HepG2 (cell line): ENCODE data around the gene IPCEF1. TPM values are rescaled to one million over a fixed set of nuclear protein-coding genes. Genes with fewer than 3 reads are reported as not detected.

Experiments used
- ATAC-seq: fragments of 200-7000 bp; cut with Tn5 transposase; 3 replicates; pipeline ENCODE4 v1.9.1; 2020; ENCODE audit warnings: mild to moderate bottlenecking, moderate library complexity
- BruUV-seq: library from RNA; stranded (reverse); fragments of 400-500 nt; replicated peaks from 2 replicates; lab custom pipeline; 2021; lab: Mats Ljungman, UMichigan
- CTCF ChIA-PET: fragments of 300-600 bp; formaldehyde crosslinking; extraction: SDS; loops from one replicate; lab custom pipeline; 2021; ENCODE audit warnings: low total read pairs, inconsistent platforms, low intra/inter-chr PET ratio; lab: Yijun Ruan, JAX
- POLR2A ChIA-PET: fragments of 350-600 bp; sonication (Branson Sonifier 250); formaldehyde crosslinking; loops from one replicate; lab custom pipeline; 2020; ENCODE audit warnings: antibody characterized with exemption, inconsistent platforms; lab: Yijun Ruan, JAX
- DNase-seq: peaks from one replicate; pipeline ENCODE4 v3.0.0-alpha.2; 2015; ENCODE audit warnings: low spot score
- FAIRE-seq: peaks from 3 replicates; lab custom pipeline; 2011; peaks lifted over from hg19 to GRCh38; lab: Jason Lieb, UNC
- H2AFZ ChIP-seq: one replicate; pipeline ENCODE4 v1.6.1; 2011; ENCODE audit warnings: low read length, inconsistent platforms
- H3K27ac ChIP-seq: fragments of 300-600 bp; 3 replicates; pipeline ENCODE4 v1.8.0; 2011; ENCODE audit warnings: mixed run types, mild to moderate bottlenecking, mixed read lengths, low read length, inconsistent platforms; ENCODE audit not compliant: insufficient read depth; ENCODE audit errors: extremely low read length
- H3K27me3 ChIP-seq, 2 experiments: fragments of 200-600 bp in 1 of 2; 2 replicates in 1 of 2; 3 replicates in 1 of 2; pipeline versions ENCODE4 v1.6.0 to v1.8.0; 2011; ENCODE audit warnings: low read length in 2 of 2, mild to moderate bottlenecking in 2 of 2, moderate library complexity in 2 of 2, inconsistent platforms in 1 of 2; ENCODE audit not compliant: insufficient read depth in 2 of 2, control insufficient read depth in 1 of 2
- H3K36me3 ChIP-seq, 2 experiments: fragments of 200-600 bp in 1 of 2; replicated peaks in 1 of 2; 2 replicates in 1 of 2; 3 replicates in 1 of 2; pipeline versions ENCODE4 v1.5.1 to v1.8.0; 2011; ENCODE audit warnings: low read length in 2 of 2, inconsistent platforms in 1 of 2; ENCODE audit not compliant: insufficient read depth in 2 of 2, control insufficient read depth in 1 of 2
- H3K4me1 ChIP-seq: 2 replicates; pipeline ENCODE4 v1.5.1; 2012; ENCODE audit warnings: low read length, inconsistent platforms; ENCODE audit not compliant: insufficient read depth
- H3K4me2 ChIP-seq: 2 replicates; pipeline ENCODE4 v1.6.0; 2011; ENCODE audit warnings: low read depth, low read length, inconsistent platforms
- H3K4me3 ChIP-seq, 3 experiments: fragments of 200-600 bp in 1 of 3; sonication (generic), shearing (Covaris generic) in 1 of 3; replicated peaks in 1 of 3; 2 replicates each; pipeline ENCODE4 v1.5.1; 2011 to 2016; ENCODE audit warnings: low read length in 3 of 3, inconsistent platforms in 2 of 3, low read depth in 2 of 3, mild to moderate bottlenecking in 2 of 3, control low read depth in 1 of 3, mixed read lengths in 1 of 3; ENCODE audit not compliant: insufficient read depth in 1 of 3
- H3K79me2 ChIP-seq: one replicate; pipeline ENCODE4 v1.6.1; 2011; ENCODE audit warnings: low read length, inconsistent platforms; ENCODE audit not compliant: insufficient read depth
- H3K9ac ChIP-seq: 2 replicates; pipeline ENCODE4 v1.6.0; 2011; ENCODE audit warnings: mild to moderate bottlenecking, low read depth, low read length, inconsistent platforms; ENCODE audit not compliant: insufficient read depth
- H3K9me3 ChIP-seq: 2 replicates; pipeline ENCODE4 v1.5.1; 2012; ENCODE audit warnings: mild to moderate bottlenecking, low read length
- H4K20me1 ChIP-seq: 2 replicates; pipeline ENCODE4 v1.6.0; 2011; ENCODE audit warnings: inconsistent platforms, mild to moderate bottlenecking, low read length, moderate library complexity; ENCODE audit not compliant: insufficient read depth
- ETV6 ChIP-seq: sonication (generic); formaldehyde crosslinking; conservative IDR thresholded peaks from 2 replicates; pipeline ENCODE4 v1.4.0; 2020; ENCODE audit warnings: missing genetic modification reagents
- FOXJ3 ChIP-seq: sonication (generic); formaldehyde crosslinking; IDR thresholded peaks from 2 replicates; pipeline ENCODE4 v1.4.0; 2020; ENCODE audit warnings: missing genetic modification reagents, mild to moderate bottlenecking, borderline replicate concordance
- HNRNPL ChIP-seq: fragments of 200-400 bp; formaldehyde crosslinking; IDR thresholded peaks from 2 replicates; pipeline ENCODE4 v1.6.1; 2017; ENCODE audit warnings: mild to moderate bottlenecking, low read depth, low read length
- IRF2 ChIP-seq: IDR thresholded peaks from 2 replicates; pipeline ENCODE4 v1.6.1; 2018; ENCODE audit warnings: missing genetic modification reagents, missing compliant biosample characterization
- MAFF ChIP-seq: IDR thresholded peaks from 2 replicates; pipeline ENCODE4 v1.6.1; 2011; ENCODE audit warnings: low read depth, low read length, improper control_type of control experiment
- MAFK ChIP-seq, 2 experiments: IDR thresholded peaks in 1 of 2; conservative IDR thresholded peaks in 1 of 2; 2 replicates each; pipeline ENCODE4 v1.6.1; 2011; ENCODE audit warnings: improper control_type of control experiment in 2 of 2, low read length in 2 of 2
- PAF1 ChIP-seq: IDR thresholded peaks from 2 replicates; pipeline ENCODE4 v1.6.1; 2016; ENCODE audit warnings: missing genetic modification reagents, missing compliant biosample characterization
- RELA ChIP-seq: sonication (generic); formaldehyde crosslinking; IDR thresholded peaks from 2 replicates; pipeline ENCODE4 v1.4.0; 2020; ENCODE audit warnings: missing genetic modification reagents
- SRY ChIP-seq: sonication (generic); formaldehyde crosslinking; IDR thresholded peaks from 2 replicates; pipeline ENCODE4 v1.8.0; 2022; ENCODE audit warnings: mild to moderate bottlenecking, missing genetic modification reagents
- TEAD2 ChIP-seq: sonication (generic); formaldehyde crosslinking; IDR thresholded peaks from 2 replicates; pipeline ENCODE4 v1.9.0; 2021; ENCODE audit warnings: missing genetic modification reagents
- ZEB1 ChIP-seq: IDR thresholded peaks from 2 replicates; pipeline ENCODE4 v1.6.1; 2012; ENCODE audit warnings: mild to moderate bottlenecking, low read depth, inconsistent platforms; ENCODE audit not compliant: insufficient replicate concordance
- ZNF329 ChIP-seq: sonication (generic); formaldehyde crosslinking; IDR thresholded peaks from 2 replicates; pipeline ENCODE4 v1.9.0; 2021; ENCODE audit warnings: low read depth, mild to moderate bottlenecking, missing genetic modification reagents
- ZNF782 ChIP-seq: sonication (generic); formaldehyde crosslinking; IDR thresholded peaks from 2 replicates; pipeline ENCODE4 v1.4.0; 2020; ENCODE audit warnings: missing genetic modification reagents, mild to moderate bottlenecking, borderline replicate concordance
- WGBS: methylation state at CpG from one replicate; pipeline ENCODE4 v1.1.6; 2017; ENCODE audit warnings: low lambda C conversion rate; 5-methylcytosine and 5-hydroxymethylcytosine counted together
- in situ Hi-C: cut with HindIII; loops from 2 replicates; pipeline ENCODE4 v1.10.0; 2017; ENCODE audit warnings: low pct_unique_long_range_greater_than_20kb; ENCODE audit not compliant: extremely low pct_ligation_motif_present
- intact Hi-C: fragments of 100-400 bp; cut with micrococcal nuclease; formaldehyde crosslinking; loops from one replicate; pipeline ENCODE4 v1.10.0; 2022; ENCODE audit not compliant: unreplicated experiment
- polyA plus RNA-seq, 8 experiments: library from polyadenylated mRNA; depleted of rRNA in 3 of 8; stranded (reverse) in 7 of 8; unstranded in 1 of 8; fragments of >200 nt; fragmentation: Illumina TruSeq in 4 of 8; extraction: Trizol in 4 of 8; gene quantifications; 2 replicates each; pipeline versions ENCODE4 v1.2.1 to v1.2.3, GENCODE V29; 2011 to 2016; ENCODE audit warnings: low read depth in 4 of 8, missing spikeins in 1 of 8, mixed read lengths in 1 of 8; ENCODE audit not compliant: insufficient read depth in 1 of 8
- total RNA-seq, 5 experiments: library from RNA; depleted of rRNA; stranded (reverse); fragments of >200 nt; fragmentation: Illumina TruSeq; extraction: Trizol; gene quantifications; 2 replicates each; pipeline ENCODE4 v1.2.3, GENCODE V29; 2016; ENCODE audit warnings: low read depth in 1 of 5

Gene IPCEF1
- total and polyA plus RNA-seq, 2 of the 13 experiments (the other 11 are each of a cell fraction or from before 2014, with no cell fraction given): 0.03 TPM; not detected in 1

DNA sequence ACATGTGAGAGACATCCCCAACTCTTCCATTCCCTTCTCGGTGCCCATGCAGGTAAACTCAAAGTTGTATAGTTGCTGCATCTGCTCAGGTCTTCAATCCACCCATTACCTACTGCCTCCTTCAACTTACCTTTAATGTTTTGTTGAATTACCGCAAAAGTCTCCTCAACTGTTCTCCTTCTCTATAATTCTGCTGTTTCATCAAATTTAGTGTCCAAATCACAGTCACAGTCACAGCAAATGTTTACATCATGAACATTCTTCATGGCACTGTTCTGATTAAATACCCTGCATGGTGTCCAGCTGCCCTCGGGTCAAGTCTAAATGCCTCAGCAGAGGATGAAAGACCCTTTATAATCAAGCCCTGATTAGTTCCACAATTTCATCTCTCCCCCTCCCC, 130.1 kb downstream of the IPCEF1 start:
- FAIRE-seq: no peak

DNA sequence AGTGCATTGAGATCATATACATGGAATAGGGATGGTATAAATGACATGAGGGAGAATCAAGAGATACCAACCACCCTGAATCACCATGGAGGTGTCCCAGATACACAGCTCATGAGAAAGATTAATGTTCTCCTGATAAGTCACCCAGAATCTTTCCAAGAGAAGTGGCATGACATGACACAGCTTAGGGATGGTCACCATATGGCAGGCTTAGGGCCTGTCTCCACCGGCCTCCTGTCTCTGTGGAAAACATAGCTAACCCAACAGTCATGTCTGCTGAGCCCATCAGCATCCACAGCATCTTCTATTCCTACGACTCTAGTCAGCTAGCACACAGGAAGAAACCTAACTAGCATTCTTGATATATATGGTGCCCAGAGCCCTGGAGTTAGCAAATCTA, 133.3 kb downstream of the IPCEF1 start:
- Histone ChIP-seq H3K36me3 (no peaks in the 10 kb centered on the region), H3K9me3 (no peaks in the 10 kb centered on the region), H2AFZ (no peak overlapping the region), H3K4me1 (no peaks in the 10 kb centered on the region), H3K4me2 (no peak overlapping the region), H3K79me2 (no peaks in the 10 kb centered on the region), H3K27me3 (peaks cover 0 to 14% of the 10 kb centered on the region in 2 experiments; a peak in 2 of 5 replicates), H3K4me3 (no peak overlapping the region), H3K9ac (no peak overlapping the region), H3K27ac (no peak overlapping the region), H4K20me1 (no peaks in the 10 kb centered on the region)
- in situ Hi-C loops (no loop called here), intact Hi-C loops (no loop called here)
- ChIA-PET CTCF (no interaction called here), POLR2A (no interaction called here)
- WGBS: 0% methylated on average over 1 of the region's 2 CpGs
- BruUV-seq: no TSS peak
- DNase-seq (no peak), FAIRE-seq (no peak), ATAC-seq (no peak)
- no peak for TF ChIP-seq ZNF329 (CRISPR knock-in tag)
- no peak for TF ChIP-seq TEAD2
- TF ChIP-seq ETV6 (CRISPR knock-in tag): no peak
- no peak for TF ChIP-seq PAF1 (CRISPR knock-in tag)
- TF ChIP-seq FOXJ3 (CRISPR knock-in tag): no peak
- TF ChIP-seq SRY (CRISPR knock-in tag): no peak
- no peak for TF ChIP-seq ZNF782 (CRISPR knock-in tag)
- TF ChIP-seq RELA: no peak
- TF ChIP-seq ZEB1: no peak
- TF ChIP-seq IRF2 (CRISPR knock-in tag): no peak

More for the DNA sequence above, 130.1 kb downstream of the IPCEF1 start:
- no peak overlapping the region for H3K27ac ChIP-seq
- H3K27me3 ChIP-seq: no peaks in the 10 kb centered on the region; a peak in 1 of 5 replicates
- ATAC-seq: no peak
- WGBS: 1% methylated on average over 3 of the region's 3 CpGs
- H3K36me3 ChIP-seq: no peaks in the 10 kb centered on the region
- no TSS peak for BruUV-seq
- no peak overlapping the region for H3K4me2 ChIP-seq
- intact Hi-C loops: no loop called here
- CTCF ChIA-PET: no interaction called here
- H3K9ac ChIP-seq: no peak overlapping the region
- no peaks in the 10 kb centered on the region for H3K79me2 ChIP-seq
- in situ Hi-C loops: no loop called here
- no peak for DNase-seq
- no peaks in the 10 kb centered on the region for H3K4me1 ChIP-seq
- POLR2A ChIA-PET: no interaction called here
- H3K9me3 ChIP-seq: no peaks in the 10 kb centered on the region
- no peak for TF ChIP-seq HNRNPL
- TF ChIP-seq MAFF: peak; percentile 68
- TF ChIP-seq MAFK (conservative IDR thresholded peaks at IDR 0.05 in 1 of 2, IDR thresholded peaks at IDR 0.05 in 1 of 2; ENCODE audit: low read length in 2 of 2): peak; percentile 77
- H3K4me3 ChIP-seq: no peak overlapping the region
- no peaks in the 10 kb centered on the region for H4K20me1 ChIP-seq
- H2AFZ ChIP-seq: no peak overlapping the region
